ENCODE results near the gene ZBTB26.

- TF ChIP-seq, protein P1, sequence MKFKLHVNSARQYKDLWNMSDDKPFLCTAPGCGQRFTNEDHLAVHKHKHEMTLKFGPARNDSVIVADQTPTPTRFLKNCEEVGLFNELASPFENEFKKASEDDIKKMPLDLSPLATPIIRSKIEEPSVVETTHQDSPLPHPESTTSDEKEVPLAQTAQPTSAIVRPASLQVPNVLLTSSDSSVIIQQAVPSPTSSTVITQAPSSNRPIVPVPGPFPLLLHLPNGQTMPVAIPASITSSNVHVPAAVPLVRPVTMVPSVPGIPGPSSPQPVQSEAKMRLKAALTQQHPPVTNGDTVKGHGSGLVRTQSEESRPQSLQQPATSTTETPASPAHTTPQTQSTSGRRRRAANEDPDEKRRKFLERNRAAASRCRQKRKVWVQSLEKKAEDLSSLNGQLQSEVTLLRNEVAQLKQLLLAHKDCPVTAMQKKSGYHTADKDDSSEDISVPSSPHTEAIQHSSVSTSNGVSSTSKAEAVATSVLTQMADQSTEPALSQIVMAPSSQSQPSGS (IDR thresholded peaks at IDR 0.05; ENCODE audit: low read length) = no peak
- TF ChIP-seq CBX3 (IDR thresholded peaks at IDR 0.05; ENCODE audit: borderline replicate concordance, low read depth) = no peak
Observed at GRCh38 chr9:122948313-122948712, 17.0 kb upstream of the ZBTB26 start.
